Keratinocyte (primary cell): ENCODE data around the gene KCNMA1. TPM values are rescaled to one million over a fixed set of nuclear protein-coding genes. Genes with fewer than 3 reads are reported as not detected.

Experiments used
- DNase-seq: peaks from one replicate; pipeline ENCODE4 v3.0.0-alpha.2; 2011; ENCODE audit warnings: low read depth, missing footprints, low spot score
- FAIRE-seq: peaks from 2 replicates; lab custom pipeline; 2011; peaks lifted over from hg19 to GRCh38; lab: Jason Lieb, UNC
- H2AFZ ChIP-seq: 2 replicates; pipeline ENCODE4 v1.6.0; 2012; ENCODE audit warnings: low read length, control low read depth, inconsistent platforms; ENCODE audit not compliant: control insufficient read depth
- H3K27ac ChIP-seq: 2 replicates; pipeline ENCODE4 v1.5.1; 2011; ENCODE audit warnings: low read length; ENCODE audit not compliant: control insufficient read depth, insufficient read depth
- H3K27me3 ChIP-seq: 3 replicates; pipeline ENCODE4 v1.6.0; 2011; ENCODE audit warnings: low read length; ENCODE audit not compliant: control insufficient read depth, insufficient read depth; ENCODE audit errors: extremely low read depth
- H3K36me3 ChIP-seq, 2 experiments: 2 replicates in 1 of 2; 3 replicates in 1 of 2; pipeline ENCODE4 v1.5.1; 2011; ENCODE audit warnings: low read length in 2 of 2, mild to moderate bottlenecking in 1 of 2; ENCODE audit not compliant: control insufficient read depth in 2 of 2, insufficient read depth in 2 of 2; ENCODE audit errors: extremely low read depth in 1 of 2
- H3K4me1 ChIP-seq: 3 replicates; pipeline ENCODE4 v1.5.1; 2011; ENCODE audit warnings: low read length; ENCODE audit not compliant: control insufficient read depth, insufficient read depth; ENCODE audit errors: extremely low read depth
- H3K4me2 ChIP-seq: 3 replicates; pipeline ENCODE4 v1.6.0; 2011; ENCODE audit warnings: low read depth, low read length; ENCODE audit not compliant: control insufficient read depth, insufficient read depth; ENCODE audit errors: extremely low read depth
- H3K4me3 ChIP-seq, 3 experiments: fragments of 200-600 bp in 1 of 3; sonication (generic) in 1 of 3; 2 replicates in 2 of 3; 3 replicates in 1 of 3; pipeline ENCODE4 v1.5.1; 2011 to 2016; ENCODE audit warnings: low read length in 3 of 3, mild to moderate bottlenecking in 3 of 3, control low read depth in 2 of 3, inconsistent platforms in 1 of 3, low read depth in 1 of 3, mixed read lengths in 1 of 3, mixed run types in 1 of 3, moderate library complexity in 1 of 3; ENCODE audit not compliant: control insufficient read depth in 2 of 3, insufficient read depth in 2 of 3; ENCODE audit errors: extremely low read depth in 1 of 3
- H3K79me2 ChIP-seq: 2 replicates; pipeline ENCODE4 v1.6.0; 2012; ENCODE audit warnings: low read length; ENCODE audit not compliant: control insufficient read depth, insufficient read depth
- H3K9ac ChIP-seq: 3 replicates; pipeline ENCODE4 v1.6.0; 2011; ENCODE audit warnings: low read length; ENCODE audit not compliant: control insufficient read depth, insufficient read depth; ENCODE audit errors: extremely low read depth
- H3K9me1 ChIP-seq: 3 replicates; pipeline ENCODE4 v1.6.0; 2011; ENCODE audit warnings: low read length; ENCODE audit not compliant: control insufficient read depth, insufficient read depth; ENCODE audit errors: extremely low read depth
- H3K9me3 ChIP-seq: 2 replicates; pipeline ENCODE4 v1.5.1; 2012; ENCODE audit warnings: low read depth, low read length; ENCODE audit not compliant: control insufficient read depth
- H4K20me1 ChIP-seq: 3 replicates; pipeline ENCODE4 v1.6.0; 2011; ENCODE audit warnings: low read length; ENCODE audit not compliant: control insufficient read depth, insufficient read depth; ENCODE audit errors: extremely low read depth
- CTCF ChIP-seq, 3 experiments: IDR thresholded peaks in 1 of 3; conservative IDR thresholded peaks in 1 of 3; optimal IDR thresholded peaks in 1 of 3; 2 replicates in 2 of 3; 3 replicates in 1 of 3; pipeline versions ENCODE3 to v1.5.1; 2011; ENCODE audit warnings: low read length in 3 of 3, mild to moderate bottlenecking in 3 of 3, moderate library complexity in 2 of 3, control low read depth in 1 of 3, inconsistent platforms in 1 of 3; ENCODE audit not compliant: insufficient read depth in 2 of 3; ENCODE audit errors: extremely low read depth in 1 of 3
- EZH2 ChIP-seq: IDR thresholded peaks from one replicate; pipeline ENCODE4 v1.6.1; 2012; ENCODE audit warnings: inconsistent platforms, mild to moderate bottlenecking, low read length, moderate library complexity
- dilution Hi-C: fragments of 300-500 bp; cut with MboI; formaldehyde crosslinking; loops from one replicate; pipeline ENCODE4 v1.7.0; 2020; ENCODE audit warnings: low sequenced_read_pairs; ENCODE audit not compliant: extremely low pct_ligation_motif_present
- polyA plus RNA-seq, 5 experiments: library from polyadenylated mRNA; depleted of rRNA in 3 of 5; stranded (reverse) in 3 of 5; stranded (forward) in 1 of 5; unstranded in 1 of 5; fragments of >200 nt; gene quantifications; 1 replicate in 1 of 5; 2 replicates in 3 of 5; 3 replicates in 1 of 5; pipeline versions ENCODE4 v1.2.1 to v1.2.3, GENCODE V29; 2011 to 2012; ENCODE audit warnings: missing spikeins in 2 of 5, low read depth in 1 of 5, low replicate concordance in 1 of 5

KCNMA1 gene
- polyA plus RNA-seq, 1 donor (not counting 4 experiments of a cell fraction or from before 2014, with no cell fraction given): 6.3 TPM

- FAIRE-seq: no peak
These were observed 196.0 kb downstream of the KCNMA1 start for GRCh38 chr10:77441353-77442166.

GRCh38 chr10:77436257-77436975, 201.2 kb downstream of the KCNMA1 start:
- no peak overlapping the region for H3K4me3 ChIP-seq
- dilution Hi-C loops: no loop called here
- H4K20me1 ChIP-seq: no peaks in the 10 kb centered on the region
- H3K9me1 ChIP-seq: no peaks in the 10 kb centered on the region
- TF ChIP-seq CTCF (optimal IDR thresholded peaks at IDR 0.05 in 1 of 3, IDR thresholded peaks at IDR 0.05 in 1 of 3, conservative IDR thresholded peaks at IDR 0.05 in 1 of 3; ENCODE audit: extremely low read depth in 1 of 3, insufficient read depth in 2 of 3, low read length in 3 of 3): no peak
- no peak for TF ChIP-seq EZH2
- H3K4me1 ChIP-seq: no peaks in the 10 kb centered on the region
- H3K79me2 ChIP-seq: no peaks in the 10 kb centered on the region
- no peak overlapping the region for H3K9ac ChIP-seq
- no peak for DNase-seq
- H3K4me2 ChIP-seq: no peak overlapping the region
- FAIRE-seq: no peak
- H2AFZ ChIP-seq: no peak overlapping the region
- H3K27ac ChIP-seq: no peak overlapping the region
- no peaks in the 10 kb centered on the region for H3K36me3 ChIP-seq
- no peaks in the 10 kb centered on the region for H3K9me3 ChIP-seq
- H3K27me3 ChIP-seq: no peaks in the 10 kb centered on the region

More at GRCh38 chr10:77441353-77442166, 196.0 kb downstream of the KCNMA1 start:
- Histone ChIP-seq H3K9me3 (no peaks in the 10 kb centered on the region), H4K20me1 (no peaks in the 10 kb centered on the region), H3K9ac (no peak overlapping the region), H3K4me3 (no peak overlapping the region), H3K4me2 (no peak overlapping the region), H3K36me3 (no peaks in the 10 kb centered on the region), H3K27ac (no peak overlapping the region), H3K79me2 (no peaks in the 10 kb centered on the region), H3K9me1 (no peaks in the 10 kb centered on the region), H3K27me3 (no peaks in the 10 kb centered on the region), H2AFZ (no peak overlapping the region), H3K4me1 (no peaks in the 10 kb centered on the region)
- no peak for TF ChIP-seq CTCF (optimal IDR thresholded peaks at IDR 0.05 in 1 of 3, IDR thresholded peaks at IDR 0.05 in 1 of 3, conservative IDR thresholded peaks at IDR 0.05 in 1 of 3; ENCODE audit: extremely low read depth in 1 of 3, insufficient read depth in 2 of 3, low read length in 3 of 3)
- TF ChIP-seq EZH2: no peak
- dilution Hi-C loops: no loop called here
- no peak for DNase-seq
